Neuron (in vitro differentiated cells): Measurements from ENCODE around the gene FOXD1.
"Not testable (repeated sequence)": the region's sequence is repeated elsewhere in the genome, so short reads cannot be mapped to it uniquely, and the experiment has no call there.

Source experiments
- H2AFZ ChIP-seq: one replicate; pipeline ENCODE4 v1.6.1; 2013; ENCODE audit warnings: low read depth, mild to moderate bottlenecking, inconsistent platforms, low read length, moderate library complexity
- H3K27me3 ChIP-seq: one replicate; pipeline ENCODE4 v1.6.1; 2013; ENCODE audit warnings: low read length; ENCODE audit not compliant: insufficient read depth
- H3K36me3 ChIP-seq: one replicate; pipeline ENCODE4 v1.6.1; 2013; ENCODE audit warnings: low read length; ENCODE audit not compliant: insufficient read depth
- H3K4me1 ChIP-seq: one replicate; pipeline ENCODE4 v1.6.1; 2013; ENCODE audit warnings: low read length; ENCODE audit not compliant: insufficient read depth
- H3K4me3 ChIP-seq: 2 replicates; pipeline ENCODE4 v1.5.1; 2013; ENCODE audit warnings: mild to moderate bottlenecking, low read length, moderate library complexity
- H3K9me3 ChIP-seq: one replicate; pipeline ENCODE4 v1.6.1; 2013; ENCODE audit warnings: low read length

Gene FOXD1

GRCh38 chr5:73484511-73484910 is 35.9 kb upstream of the FOXD1 start:
- H3K27me3 ChIP-seq, result peaks cover 28% of the 10 kb centered on the region
- H3K4me1 ChIP-seq, result no peaks in the 10 kb centered on the region
- H2AFZ ChIP-seq, result no peak overlapping the region
- H3K4me3 ChIP-seq, result no peak overlapping the region
- no peaks in the 10 kb centered on the region for H3K9me3 ChIP-seq
- no peaks in the 10 kb centered on the region for H3K36me3 ChIP-seq

- no peaks in the 10 kb centered on the region for H3K4me1 ChIP-seq
- no peak overlapping the region for H2AFZ ChIP-seq
- H3K4me3 ChIP-seq, result no peak overlapping the region
- no peaks in the 10 kb centered on the region for H3K36me3 ChIP-seq
- peaks cover 28% of the 10 kb centered on the region for H3K27me3 ChIP-seq
- H3K9me3 ChIP-seq, result no peaks in the 10 kb centered on the region
Measured at GRCh38 chr5:73483676-73484075, 35.1 kb upstream of the FOXD1 start.

- Histone ChIP-seq H3K9me3 (no peaks in the 10 kb centered on the region), H2AFZ (no peak overlapping the region), H3K36me3 (no peaks in the 10 kb centered on the region), H3K4me1 (no peaks in the 10 kb centered on the region), H3K4me3 (no peak overlapping the region), H3K27me3 (peaks cover 22% of the 10 kb centered on the region)
Measured at GRCh38 chr5:73482383-73483136, 34.0 kb upstream of the FOXD1 start.

- Histone ChIP-seq H3K4me3 (no peak overlapping the region), H3K27me3 (peaks cover 19% of the 10 kb centered on the region), H3K4me1 (no peaks in the 10 kb centered on the region), H3K36me3 (no peaks in the 10 kb centered on the region), H2AFZ (no peak overlapping the region), H3K9me3 (no peaks in the 10 kb centered on the region)
Measured at GRCh38 chr5:73480500-73480899, 31.9 kb upstream of the FOXD1 start.

GRCh38 chr5:73472116-73472515 is 23.5 kb upstream of the FOXD1 start:
- H2AFZ ChIP-seq, result no peak overlapping the region
- peaks cover 15% of the 10 kb centered on the region for H3K27me3 ChIP-seq
- no peaks in the 10 kb centered on the region for H3K36me3 ChIP-seq
- H3K4me1 ChIP-seq, result no peaks in the 10 kb centered on the region
- no peaks in the 10 kb centered on the region for H3K9me3 ChIP-seq
- H3K4me3 ChIP-seq, result no peak overlapping the region

- Histone ChIP-seq H2AFZ (no peak overlapping the region), H3K36me3 (no peaks in the 10 kb centered on the region), H3K27me3 (peaks cover 15% of the 10 kb centered on the region), H3K4me1 (no peaks in the 10 kb centered on the region), H3K9me3 (no peaks in the 10 kb centered on the region), H3K4me3 (no peak overlapping the region)
Measured at GRCh38 chr5:73471654-73472053, 23.1 kb upstream of the FOXD1 start.

- Histone ChIP-seq H3K4me1 (no peaks in the 10 kb centered on the region), H3K27me3 (peaks cover 11% of the 10 kb centered on the region), H3K36me3 (no peaks in the 10 kb centered on the region), H3K4me3 (no peak overlapping the region), H2AFZ (no peak overlapping the region), H3K9me3 (no peaks in the 10 kb centered on the region)
Measured at GRCh38 chr5:73469878-73470277, 21.3 kb upstream of the FOXD1 start.

GRCh38 chr5:73468638-73469037 is 20.1 kb upstream of the FOXD1 start:
- H3K36me3 ChIP-seq, H3K9me3 ChIP-seq, H3K4me3 ChIP-seq, H3K4me1 ChIP-seq, H2AFZ ChIP-seq: not testable (repeated sequence)
- peaks cover 19% of the 10 kb centered on the region for H3K27me3 ChIP-seq

GRCh38 chr5:73464016-73464745 is 15.6 kb upstream of the FOXD1 start:
- Histone ChIP-seq H3K4me3 (no peak overlapping the region), H3K4me1 (no peaks in the 10 kb centered on the region), H3K27me3 (peaks cover 27% of the 10 kb centered on the region)

GRCh38 chr5:73460133-73460532 is 11.6 kb upstream of the FOXD1 start:
- Histone ChIP-seq H3K27me3 (peaks cover 27% of the 10 kb centered on the region), H2AFZ (no peak overlapping the region), H3K4me3 (no peak overlapping the region), H3K4me1 (no peaks in the 10 kb centered on the region), H3K9me3 (no peaks in the 10 kb centered on the region), H3K36me3 (no peaks in the 10 kb centered on the region)

More at GRCh38 chr5:73464016-73464745, 15.6 kb upstream of the FOXD1 start:
- H2AFZ ChIP-seq, result no peak overlapping the region
- no peaks in the 10 kb centered on the region for H3K36me3 ChIP-seq
- H3K9me3 ChIP-seq, result no peaks in the 10 kb centered on the region

GRCh38 chr5:73459366-73459765 is 10.8 kb upstream of the FOXD1 start:
- Histone ChIP-seq H3K27me3 (peaks cover 25% of the 10 kb centered on the region), H3K4me1 (no peaks in the 10 kb centered on the region), H3K4me3 (no peak overlapping the region), H3K9me3 (no peaks in the 10 kb centered on the region), H2AFZ (no peak overlapping the region), H3K36me3 (no peaks in the 10 kb centered on the region)

GRCh38 chr5:73456462-73456861 is 7.9 kb upstream of the FOXD1 start:
- not testable (repeated sequence) for H3K9me3 ChIP-seq, H3K4me3 ChIP-seq, H3K4me1 ChIP-seq, H3K36me3 ChIP-seq, H2AFZ ChIP-seq
- peaks cover 43% of the 10 kb centered on the region for H3K27me3 ChIP-seq

GRCh38 chr5:73454379-73455036 is 5.9 kb upstream of the FOXD1 start:
- Histone ChIP-seq H3K9me3 (peaks cover 3% of the 10 kb centered on the region), H3K27me3 (peaks cover 48% of the 10 kb centered on the region), H3K4me3 (no peak overlapping the region), H3K36me3 (no peaks in the 10 kb centered on the region), H3K4me1 (no peaks in the 10 kb centered on the region), H2AFZ (no peak overlapping the region)
